GM23248 (cell line): ENCODE results near the gene GCC1. TPM values are rescaled to one million over a fixed set of nuclear protein-coding genes. Genes with fewer than 3 reads are reported as not detected.

Experiments
- DNase-seq: peaks from one replicate; pipeline ENCODE4 v3.0.0-alpha.2; 2015
- H2AFZ ChIP-seq: fragments of 200-600 bp; sonication (generic); 2 replicates; pipeline ENCODE4 v1.6.1; 2016; ENCODE audit warnings: antibody characterized with exemption
- H3F3A ChIP-seq: fragments of 200-600 bp; sonication (generic); 2 replicates; pipeline ENCODE4 v1.6.1; 2016; ENCODE audit warnings: mild to moderate bottlenecking, antibody characterized with exemption, mixed run types; ENCODE audit not compliant: insufficient read depth
- H3K27ac ChIP-seq: fragments of 200-600 bp; sonication (generic); 2 replicates; pipeline ENCODE4 v1.5.1; 2016; ENCODE audit warnings: mild to moderate bottlenecking
- H3K27me3 ChIP-seq: fragments of 200-600 bp; sonication (generic); replicated peaks from 2 replicates; pipeline ENCODE4 v1.6.1; 2016; ENCODE audit warnings: mild to moderate bottlenecking; ENCODE audit not compliant: insufficient read depth
- H3K36me3 ChIP-seq: fragments of 200-600 bp; sonication (generic); 2 replicates; pipeline ENCODE4 v1.6.1; 2016; ENCODE audit warnings: low read depth, mild to moderate bottlenecking
- H3K4me1 ChIP-seq: fragments of 200-600 bp; sonication (generic); 2 replicates; pipeline ENCODE4 v1.6.1; 2016; ENCODE audit warnings: mild to moderate bottlenecking; ENCODE audit not compliant: insufficient read depth
- H3K4me2 ChIP-seq: fragments of 200-600 bp; sonication (generic); one replicate; pipeline ENCODE4 v1.6.1; 2016; ENCODE audit warnings: mild to moderate bottlenecking; ENCODE audit not compliant: unreplicated experiment
- H3K4me3 ChIP-seq: fragments of 200-600 bp; sonication (generic); 2 replicates; pipeline ENCODE4 v1.5.1; 2016; ENCODE audit warnings: mild to moderate bottlenecking
- H3K79me2 ChIP-seq: fragments of 200-600 bp; sonication (generic); 2 replicates; pipeline ENCODE4 v1.6.1; 2016; ENCODE audit warnings: mild to moderate bottlenecking; ENCODE audit not compliant: insufficient read depth
- H3K9ac ChIP-seq: fragments of 200-600 bp; sonication (generic); 2 replicates; pipeline ENCODE4 v1.6.1; 2016; ENCODE audit warnings: mild to moderate bottlenecking
- H3K9me2 ChIP-seq: fragments of 200-600 bp; sonication (generic); 2 replicates; pipeline ENCODE4 v1.6.1; 2016; ENCODE audit warnings: mixed run types, mild to moderate bottlenecking, moderate library complexity; ENCODE audit not compliant: insufficient read depth
- H3K9me3 ChIP-seq: fragments of 200-600 bp; sonication (generic); one replicate; pipeline ENCODE4 v1.6.1; 2017; ENCODE audit warnings: low read depth
- H4K20me1 ChIP-seq: fragments of 200-600 bp; sonication (generic); 2 replicates; pipeline ENCODE4 v1.6.0; 2016; ENCODE audit not compliant: insufficient read depth
- EZH2 ChIP-seq: fragments of 200-600 bp; sonication (generic); IDR thresholded peaks from 2 replicates; pipeline ENCODE4 v1.6.1; 2018; ENCODE audit warnings: antibody characterized with exemption, mild to moderate bottlenecking; ENCODE audit not compliant: insufficient read depth, poor library complexity, severe bottlenecking
- EZH2phosphoT487 ChIP-seq: fragments of 200-600 bp; sonication (generic); IDR thresholded peaks from 2 replicates; pipeline ENCODE4 v1.6.1; 2018; ENCODE audit warnings: antibody characterized with exemption, moderate library complexity, mild to moderate bottlenecking, low read depth; ENCODE audit not compliant: insufficient read depth
- WGBS, 2 experiments: methylation state at CpG; one replicate each; pipeline ENCODE4 v1.1.6; 2015 to 2017; ENCODE audit warnings: low lambda C conversion rate in 2 of 2, low coverage in 1 of 2; ENCODE audit errors: missing lambda C conversion rate in 2 of 2; 5-methylcytosine and 5-hydroxymethylcytosine counted together
- in situ Hi-C: fragments of 300-500 bp; cut with MboI; formaldehyde crosslinking; loops from 2 replicates; pipeline ENCODE4 v1.15.0; 2020
- polyA plus RNA-seq: library from polyadenylated mRNA; unstranded; fragments of >200 nt; fragmentation: Nextera tagmentation; extraction: Ambion mirVana; gene quantifications from 2 replicates; pipeline ENCODE4 v1.2.1, GENCODE V29; 2016
- total RNA-seq: library from RNA; depleted of rRNA; stranded (reverse); fragments of >200 nt; shearing (Covaris generic); gene quantifications from 2 replicates; pipeline ENCODE4 v1.2.3, GENCODE V29; 2014

Gene GCC1
- total and polyA plus RNA-seq, 2 experiments from 2014 or later, result 13.8 to 17.9 TPM

DNA sequence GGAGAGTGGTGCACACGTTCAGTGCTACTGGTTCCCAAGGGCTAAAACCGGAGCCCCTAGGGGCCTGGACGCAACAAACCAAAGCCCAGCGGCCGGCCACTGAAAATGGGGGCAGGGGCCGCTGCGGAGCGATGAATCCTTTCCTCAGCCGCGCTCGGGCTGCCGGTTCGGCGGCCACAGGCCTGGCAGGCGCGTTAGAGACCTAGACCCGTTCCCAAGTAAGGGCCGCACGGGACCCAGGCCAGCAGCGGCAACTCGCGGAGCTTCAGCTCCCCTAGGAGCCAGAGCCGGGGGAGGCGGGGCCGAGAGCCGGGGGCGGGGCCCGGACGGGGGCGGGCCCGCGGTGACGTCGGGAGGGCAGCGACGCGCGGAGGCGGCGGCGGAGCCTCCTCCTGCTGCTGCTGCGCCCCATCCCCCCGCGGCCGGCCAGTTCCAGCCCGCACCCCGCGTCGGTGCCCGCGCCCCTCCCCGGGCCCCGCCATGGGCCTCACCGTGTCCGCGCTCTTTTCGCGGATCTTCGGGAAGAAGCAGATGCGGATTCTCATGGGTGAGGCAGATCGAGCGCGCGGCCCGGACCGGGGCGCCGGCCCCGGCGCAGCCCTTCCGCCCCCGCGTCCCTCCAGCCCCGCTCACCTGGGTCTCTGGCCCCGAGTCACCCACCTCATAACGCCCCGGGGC is 2.8 kb upstream of the GCC1 start, which contains the start of gene ARF5:
Gene ARF5, plus strand, starts transcription at position 393 of the 678 bp plus-strand sequence. Its CDS starts 88 bp downstream, at position 481.
- TF ChIP-seq EZH2, result no peak
- no peak for TF ChIP-seq EZH2phosphoT487
- H3K4me1 ChIP-seq, result peaks cover 17% of the 10 kb centered on the region
- H3K9me3 ChIP-seq, result no peaks in the 10 kb centered on the region
- H3K79me2 ChIP-seq, result peaks cover 45% of the 10 kb centered on the region
- peak within 1 kb of the TSS; percentile 96 for H2AFZ ChIP-seq
- peak within 1 kb of the TSS; percentile 96 for H3K4me3 ChIP-seq
- H3K9ac ChIP-seq, result peak within 1 kb of the TSS; percentile 95
- peak within 1 kb of the TSS; percentile 62 for H3K27ac ChIP-seq
- peak; percentile 93 for DNase-seq
- H3K36me3 ChIP-seq, result peaks cover 9% of the 10 kb centered on the region; the same call in 1 of the 2 replicates
- WGBS, 2 experiments, result 1% methylated on average over 30 to 32 of the region's 77 CpGs
- in situ Hi-C loops, result no loop called here
- H3F3A ChIP-seq, result no peaks in the 10 kb centered on the region
- peak within 1 kb of the TSS; percentile 92 for H3K4me2 ChIP-seq
- no peaks in the 10 kb centered on the region for H3K9me2 ChIP-seq
- no peaks in the 10 kb centered on the region; the same call in 1 of the 2 replicates for H4K20me1 ChIP-seq
- no peaks in the 10 kb centered on the region for H3K27me3 ChIP-seq

GRCh38 chr7:127587663-127588018 is 2.2 kb upstream of the GCC1 start:
- Histone ChIP-seq H3K4me1 (peaks cover 17% of the 10 kb centered on the region), H2AFZ (peak overlapping the region; percentile 96), H3K27me3 (no peaks in the 10 kb centered on the region), H3K27ac (peak overlapping the region; percentile 44), H3K79me2 (peaks cover 50% of the 10 kb centered on the region), H4K20me1 (no peaks in the 10 kb centered on the region; the same call in 1 of the 2 replicates), H3K9me3 (no peaks in the 10 kb centered on the region), H3K9ac (peak overlapping the region; percentile 95), H3K36me3 (peaks cover 9% of the 10 kb centered on the region; the same call in 1 of the 2 replicates), H3K9me2 (no peaks in the 10 kb centered on the region), H3K4me3 (peak overlapping the region; percentile 96), H3K4me2 (peak overlapping the region; percentile 92), H3F3A (no peaks in the 10 kb centered on the region)
- DNase-seq, result peak; percentile 51
- TF ChIP-seq EZH2 (no peak), EZH2phosphoT487 (no peak)
- 16 to 27% methylated on average over 20 of the region's 20 CpGs for WGBS, 2 experiments
- in situ Hi-C loops, result no loop called here

- peaks cover 62% of the 10 kb centered on the region for H3K79me2 ChIP-seq
These were observed 950 bp upstream of the GCC1 start for GRCh38 chr7:127586346-127586745.

DNA sequence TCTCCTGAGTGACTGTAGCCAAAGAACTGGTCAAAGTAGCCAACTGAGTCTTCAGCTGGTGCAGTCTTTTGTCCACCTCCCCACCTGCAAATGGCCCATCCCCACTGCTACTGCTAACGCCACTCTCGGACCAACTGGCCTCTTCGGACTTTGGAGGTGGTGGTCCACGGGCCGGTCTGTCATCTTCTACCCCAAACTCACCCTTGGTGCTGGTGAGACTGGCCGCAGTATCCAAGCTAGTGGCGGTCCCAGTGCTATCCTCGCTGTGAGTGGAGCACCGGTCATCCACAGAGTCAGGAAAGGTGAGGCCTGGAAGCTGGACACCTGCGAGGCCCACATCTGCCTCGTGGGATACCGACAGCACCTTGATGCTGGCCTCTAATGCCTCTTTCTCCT is 750 bp downstream of the GCC1 start:
- Histone ChIP-seq H3K9ac (peak overlapping the region; percentile 85), H2AFZ (peak overlapping the region; percentile 98), H3K4me3 (peak overlapping the region; percentile 80), H3K27ac (peak overlapping the region; percentile 69; the same call in 1 of the 2 replicates), H3K27me3 (no peaks in the 10 kb centered on the region), H3F3A (no peaks in the 10 kb centered on the region), H3K4me2 (peak overlapping the region; percentile 99), H3K36me3 (no peaks in the 10 kb centered on the region), H3K9me3 (no peaks in the 10 kb centered on the region), H3K4me1 (peaks cover 23% of the 10 kb centered on the region), H3K79me2 (peaks cover 61% of the 10 kb centered on the region), H4K20me1 (no peaks in the 10 kb centered on the region; the same call in 1 of the 2 replicates), H3K9me2 (no peaks in the 10 kb centered on the region)
- TF ChIP-seq EZH2phosphoT487 (no peak), EZH2 (no peak)
- 13 to 20% methylated on average over 12 of the region's 12 CpGs for WGBS, 2 experiments
- no peak for DNase-seq
- in situ Hi-C loops, result no loop called here

More at GRCh38 chr7:127586346-127586745, 950 bp upstream of the GCC1 start:
- Histone ChIP-seq H3K27me3 (no peaks in the 10 kb centered on the region), H3K4me1 (peaks cover 24% of the 10 kb centered on the region), H3K4me2 (no peak overlapping the region), H3F3A (no peaks in the 10 kb centered on the region), H3K9me3 (no peaks in the 10 kb centered on the region), H3K27ac (no peak overlapping the region), H3K9me2 (no peaks in the 10 kb centered on the region), H4K20me1 (no peaks in the 10 kb centered on the region; the same call in 1 of the 2 replicates), H3K36me3 (peaks cover 4% of the 10 kb centered on the region; the same call in 1 of the 2 replicates), H3K4me3 (no peak overlapping the region), H3K9ac (no peak overlapping the region), H2AFZ (0 out of 2 replicates have a peak overlapping the region, but pooled peaks have one; percentile 98)
- TF ChIP-seq EZH2 (no peak), EZH2phosphoT487 (no peak)
- no peak for DNase-seq
- in situ Hi-C loops, result no loop called here
- WGBS, 2 experiments, result 81 to 82% methylated on average over 2 of the region's 2 CpGs
